K562 (cell line): ENCODE data around the gene FITM2. TPM values are rescaled to one million over a fixed set of nuclear protein-coding genes. Genes with fewer than 3 reads are reported as not detected.

Source experiments
- ELF4 ChIP-seq: fragments of 450-650 bp; formaldehyde crosslinking; IDR thresholded peaks from 2 replicates; pipeline ENCODE4 v1.4.0; 2022; ENCODE audit warnings: missing genetic modification characterization
- FUS ChIP-seq: fragments of 200-400 bp; formaldehyde crosslinking; optimal IDR thresholded peaks from 2 replicates; pipeline ENCODE3; 2017; ENCODE audit warnings: low read depth, low read length
- HDAC6 ChIP-seq: IDR thresholded peaks from 2 replicates; pipeline ENCODE4 v1.6.1; 2012; ENCODE audit warnings: low read depth, mild to moderate bottlenecking, control low read depth, inconsistent platforms, low read length, moderate library complexity
- KLF13 ChIP-seq: fragments of 450-650 bp; IDR thresholded peaks from 2 replicates; pipeline ENCODE4 v1.6.1; 2016; ENCODE audit warnings: missing genetic modification characterization, low read depth, mild to moderate bottlenecking, missing compliant biosample characterization, moderate library complexity, borderline replicate concordance
- MCM7 ChIP-seq, 2 experiments: fragments of 450-650 bp; IDR thresholded peaks; 2 replicates each; pipeline ENCODE4 v1.6.1; 2016 to 2018
- MXI1 ChIP-seq: IDR thresholded peaks from 2 replicates; pipeline ENCODE4 v1.6.1; 2011; ENCODE audit warnings: low read depth, mild to moderate bottlenecking, improper control_type of control experiment, low read length
- POLR2AphosphoS2 ChIP-seq: IDR thresholded peaks from 2 replicates; pipeline ENCODE4 v1.6.1; 2012; ENCODE audit warnings: low read length, improper control_type of control experiment
- RAD51 ChIP-seq: fragments of 450-650 bp; IDR thresholded peaks from 2 replicates; pipeline ENCODE4 v1.7.1; 2016; ENCODE audit warnings: low read depth, mild to moderate bottlenecking, borderline replicate concordance
- RFX7 ChIP-seq: fragments of 250-450 bp; sonication (Bioruptor Pico); IDR thresholded peaks from 2 replicates; pipeline ENCODE4 v1.5.1; 2021; ENCODE audit warnings: mild to moderate bottlenecking
- SAFB2 ChIP-seq: fragments of 200-400 bp; formaldehyde crosslinking; IDR thresholded peaks from 2 replicates; pipeline ENCODE4 v1.6.1; 2018; ENCODE audit warnings: borderline replicate concordance, low read length, low read depth, moderate library complexity; ENCODE audit not compliant: severe bottlenecking
- TCF7 ChIP-seq: sonication (generic); IDR thresholded peaks from 2 replicates; pipeline ENCODE4 v1.6.1; 2016; ENCODE audit warnings: antibody characterized with exemption, borderline replicate concordance
- WHSC1 ChIP-seq: IDR thresholded peaks from one replicate; pipeline ENCODE4 v1.6.1; 2012; ENCODE audit warnings: low read length, control low read depth, inconsistent platforms
- YBX1 ChIP-seq: fragments of 450-650 bp; IDR thresholded peaks from 2 replicates; pipeline ENCODE4 v1.7.1; 2016; ENCODE audit warnings: mild to moderate bottlenecking
- polyA plus RNA-seq, 8 experiments: library from polyadenylated mRNA; depleted of rRNA in 4 of 8; stranded (reverse) in 5 of 8; unstranded in 3 of 8; fragments of >200 nt; fragmentation: Nextera tagmentation in 2 of 8; fragmentation: Illumina TruSeq in 1 of 8; extraction: Ambion mirVana in 2 of 8; extraction: Trizol in 1 of 8; gene quantifications; 2 replicates each; pipeline versions ENCODE4 v1.2.1 to v1.2.3, GENCODE V29; 2011 to 2014; ENCODE audit warnings: inconsistent platforms in 1 of 8, missing spikeins in 1 of 8
- total RNA-seq, 7 experiments: library from RNA; depleted of rRNA in 6 of 7; stranded (reverse); fragments of >200 nt in 6 of 7; fragmentation: Illumina TruSeq in 2 of 7; extraction: Trizol in 2 of 7; gene quantifications; 2 replicates each; pipeline versions ENCODE4 v1.2.1 to v1.2.3, GENCODE V29; 2011 to 2021; ENCODE audit warnings: low replicate concordance in 1 of 7
- TF ChIP-seq, protein P1 (sequence below), 2 experiments: IDR thresholded peaks; 2 replicates each; pipeline ENCODE4 v1.6.1; 2012; ENCODE audit warnings: improper control_type of control experiment in 2 of 2, low read depth in 2 of 2, low read length in 2 of 2, borderline replicate concordance in 1 of 2
- TF ChIP-seq, protein P2 (sequence below): sonication (generic); formaldehyde crosslinking; IDR thresholded peaks from 2 replicates; pipeline ENCODE4 v1.5.0; 2020; ENCODE audit warnings: missing genetic modification reagents
- TF ChIP-seq, protein P3 (sequence below): fragments of 250-450 bp; sonication (Bioruptor Pico); IDR thresholded peaks from 2 replicates; pipeline ENCODE4 v1.8.0; 2022; ENCODE audit warnings: moderate library complexity, mild to moderate bottlenecking, inconsistent platforms
- TF ChIP-seq, protein P4 (sequence below): fragments of 450-650 bp; IDR thresholded peaks from 2 replicates; pipeline ENCODE4 v1.6.1; 2014; ENCODE audit warnings: low read depth, mild to moderate bottlenecking, moderate library complexity, borderline replicate concordance
- TF ChIP-seq, protein P5 (sequence below): fragments of 250-450 bp; sonication (Bioruptor Pico); IDR thresholded peaks from 2 replicates; pipeline ENCODE4 v1.5.0; 2021; ENCODE audit warnings: mild to moderate bottlenecking, borderline replicate concordance

Gene FITM2
- total and polyA plus RNA-seq, 9 of the 15 experiments (the other 6 are each of a cell fraction or from before 2014, with no cell fraction given) = 0.64 to 2.8 (median 1.8) TPM

DNA sequence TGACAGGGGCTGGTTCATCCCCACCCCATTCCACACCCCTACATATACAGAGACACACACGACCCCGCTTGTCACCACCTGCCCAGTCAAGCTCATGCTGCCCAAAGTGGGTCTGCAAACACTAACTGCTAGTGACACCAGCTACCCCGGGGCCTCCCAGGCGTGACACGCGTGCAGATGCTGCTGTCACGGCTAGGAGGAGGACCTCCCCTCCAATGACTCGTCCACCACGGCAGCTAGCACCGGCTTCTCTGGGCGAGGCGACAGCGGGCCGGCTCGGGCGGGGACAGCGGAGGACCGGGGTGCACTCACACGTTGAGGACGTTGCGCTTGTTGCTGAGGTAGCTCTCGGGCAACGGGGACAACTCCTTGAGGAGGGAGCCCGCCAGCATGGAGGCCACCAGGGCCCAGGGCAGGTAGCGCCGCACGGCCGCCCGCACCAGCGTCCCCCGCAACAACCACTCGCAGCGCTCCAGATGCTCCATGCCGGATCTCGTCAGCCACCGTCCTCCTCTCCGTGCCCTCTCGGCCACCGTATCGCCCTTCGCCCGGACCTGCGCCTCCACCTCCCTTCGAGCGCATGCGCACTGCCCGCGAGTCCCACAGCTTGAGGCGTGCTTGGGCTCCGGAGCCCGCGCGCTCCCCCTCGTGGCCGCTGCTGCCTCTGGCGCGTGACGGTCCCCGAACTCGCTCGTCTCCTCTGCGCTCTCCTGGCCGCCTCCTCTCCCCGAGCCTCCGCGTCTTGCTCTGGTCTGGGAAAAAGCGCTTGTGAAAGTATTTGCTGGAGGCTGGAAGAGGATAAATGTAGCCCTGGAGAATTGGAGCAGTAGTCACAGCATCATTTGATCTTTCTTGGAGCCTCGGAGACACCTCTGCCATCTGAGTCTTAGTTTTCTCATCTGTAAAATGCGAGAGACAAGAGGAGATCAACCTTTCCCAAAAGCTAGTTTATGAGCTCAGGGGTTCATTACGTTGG is at the start of gene FITM2 (continued):
- TF ChIP-seq, protein P1, sequence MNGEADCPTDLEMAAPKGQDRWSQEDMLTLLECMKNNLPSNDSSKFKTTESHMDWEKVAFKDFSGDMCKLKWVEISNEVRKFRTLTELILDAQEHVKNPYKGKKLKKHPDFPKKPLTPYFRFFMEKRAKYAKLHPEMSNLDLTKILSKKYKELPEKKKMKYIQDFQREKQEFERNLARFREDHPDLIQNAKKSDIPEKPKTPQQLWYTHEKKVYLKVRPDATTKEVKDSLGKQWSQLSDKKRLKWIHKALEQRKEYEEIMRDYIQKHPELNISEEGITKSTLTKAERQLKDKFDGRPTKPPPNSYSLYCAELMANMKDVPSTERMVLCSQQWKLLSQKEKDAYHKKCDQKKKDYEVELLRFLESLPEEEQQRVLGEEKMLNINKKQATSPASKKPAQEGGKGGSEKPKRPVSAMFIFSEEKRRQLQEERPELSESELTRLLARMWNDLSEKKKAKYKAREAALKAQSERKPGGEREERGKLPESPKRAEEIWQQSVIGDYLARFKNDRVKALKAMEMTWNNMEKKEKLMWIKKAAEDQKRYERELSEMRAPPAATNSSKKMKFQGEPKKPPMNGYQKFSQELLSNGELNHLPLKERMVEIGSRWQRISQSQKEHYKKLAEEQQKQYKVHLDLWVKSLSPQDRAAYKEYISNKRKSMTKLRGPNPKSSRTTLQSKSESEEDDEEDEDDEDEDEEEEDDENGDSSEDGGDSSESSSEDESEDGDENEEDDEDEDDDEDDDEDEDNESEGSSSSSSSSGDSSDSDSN (IDR thresholded peaks at IDR 0.05; ENCODE audit: borderline replicate concordance in 1 of 2, low read depth in 2 of 2, low read length in 2 of 2) = no peak
- TF ChIP-seq RAD51 (no peak), SAFB2 (no peak), TCF7 (no peak), POLR2AphosphoS2 (no peak), MXI1 (no peak), MCM7 (IDR thresholded peaks at IDR 0.05) (no peak), YBX1 (no peak), RFX7 (CRISPR knock-in tag) (no peak), FUS (no peak), KLF13 (no peak), WHSC1 (no peak), HDAC6 (no peak), ELF4 (no peak)
- TF ChIP-seq, protein P2, sequence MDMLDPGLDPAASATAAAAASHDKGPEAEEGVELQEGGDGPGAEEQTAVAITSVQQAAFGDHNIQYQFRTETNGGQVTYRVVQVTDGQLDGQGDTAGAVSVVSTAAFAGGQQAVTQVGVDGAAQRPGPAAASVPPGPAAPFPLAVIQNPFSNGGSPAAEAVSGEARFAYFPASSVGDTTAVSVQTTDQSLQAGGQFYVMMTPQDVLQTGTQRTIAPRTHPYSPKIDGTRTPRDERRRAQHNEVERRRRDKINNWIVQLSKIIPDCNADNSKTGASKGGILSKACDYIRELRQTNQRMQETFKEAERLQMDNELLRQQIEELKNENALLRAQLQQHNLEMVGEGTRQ = peak; percentile 31; the same call in 1 of the 2 replicates
- TF ChIP-seq, protein P3, sequence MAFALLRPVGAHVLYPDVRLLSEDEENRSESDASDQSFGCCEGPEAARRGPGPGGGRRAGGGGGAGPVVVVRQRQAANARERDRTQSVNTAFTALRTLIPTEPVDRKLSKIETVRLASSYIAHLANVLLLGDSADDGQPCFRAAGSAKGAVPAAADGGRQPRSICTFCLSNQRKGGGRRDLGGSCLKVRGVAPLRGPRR (CRISPR knock-in tag) = no peak
- TF ChIP-seq, protein P4, sequence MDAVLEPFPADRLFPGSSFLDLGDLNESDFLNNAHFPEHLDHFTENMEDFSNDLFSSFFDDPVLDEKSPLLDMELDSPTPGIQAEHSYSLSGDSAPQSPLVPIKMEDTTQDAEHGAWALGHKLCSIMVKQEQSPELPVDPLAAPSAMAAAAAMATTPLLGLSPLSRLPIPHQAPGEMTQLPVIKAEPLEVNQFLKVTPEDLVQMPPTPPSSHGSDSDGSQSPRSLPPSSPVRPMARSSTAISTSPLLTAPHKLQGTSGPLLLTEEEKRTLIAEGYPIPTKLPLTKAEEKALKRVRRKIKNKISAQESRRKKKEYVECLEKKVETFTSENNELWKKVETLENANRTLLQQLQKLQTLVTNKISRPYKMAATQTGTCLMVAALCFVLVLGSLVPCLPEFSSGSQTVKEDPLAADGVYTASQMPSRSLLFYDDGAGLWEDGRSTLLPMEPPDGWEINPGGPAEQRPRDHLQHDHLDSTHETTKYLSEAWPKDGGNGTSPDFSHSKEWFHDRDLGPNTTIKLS = peak; percentile 54
- TF ChIP-seq, protein P5, sequence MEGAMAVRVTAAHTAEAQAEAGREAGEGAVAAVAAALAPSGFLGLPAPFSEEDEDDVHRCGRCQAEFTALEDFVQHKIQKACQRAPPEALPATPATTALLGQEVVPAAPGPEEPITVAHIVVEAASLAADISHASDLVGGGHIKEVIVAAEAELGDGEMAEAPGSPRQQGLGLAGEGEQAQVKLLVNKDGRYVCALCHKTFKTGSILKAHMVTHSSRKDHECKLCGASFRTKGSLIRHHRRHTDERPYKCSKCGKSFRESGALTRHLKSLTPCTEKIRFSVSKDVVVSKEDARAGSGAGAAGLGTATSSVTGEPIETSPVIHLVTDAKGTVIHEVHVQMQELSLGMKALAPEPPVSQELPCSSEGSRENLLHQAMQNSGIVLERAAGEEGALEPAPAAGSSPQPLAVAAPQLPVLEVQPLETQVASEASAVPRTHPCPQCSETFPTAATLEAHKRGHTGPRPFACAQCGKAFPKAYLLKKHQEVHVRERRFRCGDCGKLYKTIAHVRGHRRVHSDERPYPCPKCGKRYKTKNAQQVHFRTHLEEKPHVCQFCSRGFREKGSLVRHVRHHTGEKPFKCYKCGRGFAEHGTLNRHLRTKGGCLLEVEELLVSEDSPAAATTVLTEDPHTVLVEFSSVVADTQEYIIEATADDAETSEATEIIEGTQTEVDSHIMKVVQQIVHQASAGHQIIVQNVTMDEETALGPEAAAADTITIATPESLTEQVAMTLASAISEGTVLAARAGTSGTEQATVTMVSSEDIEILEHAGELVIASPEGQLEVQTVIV = no peak
